Tibial artery (tissue), 4 donors: ENCODE results near the gene GAGE13.
A peak's percentile ranks its signal among the peaks of the same experiment; 100 is the strongest.
"Not testable (repeated sequence)": the region's sequence is repeated elsewhere in the genome, so short reads cannot be mapped to it uniquely, and the experiment has no call there.

Experiments
- DNase-seq, 2 donors: peaks; one replicate each; pipeline ENCODE4 v3.0.0-alpha.2; 2019
- H3K27ac ChIP-seq, 2 donors: fragments of 200-600 bp; sonication (generic) in 1 of 2; 1 replicate in 1 of 2; 2 replicates in 1 of 2; pipeline ENCODE4 v1.5.1; 2018 to 2019; ENCODE audit warnings: mild to moderate bottlenecking in 1 of 2
- H3K27me3 ChIP-seq, 2 donors: fragments of 200-600 bp; sonication (generic) in 1 of 2; one replicate each; pipeline versions ENCODE4 v1.5.1 to v1.6.0; 2016 to 2019
- H3K36me3 ChIP-seq, 3 donors: fragments of 200-600 bp; sonication (generic) in 2 of 3; one replicate each; pipeline ENCODE4 v1.5.1; 2016 to 2019; ENCODE audit warnings: mild to moderate bottlenecking in 2 of 3
- H3K4me1 ChIP-seq, 4 donors: fragments of 200-600 bp; sonication (generic) in 2 of 4; 1 replicate in 3 of 4; 2 replicates in 1 of 4; pipeline ENCODE4 v1.5.1; 2016 to 2019
- H3K4me3 ChIP-seq, 2 donors: fragments of 200-600 bp; sonication (generic) in 1 of 2; 1 replicate in 1 of 2; 2 replicates in 1 of 2; pipeline ENCODE4 v1.5.1; 2018 to 2019; ENCODE audit warnings: mild to moderate bottlenecking in 2 of 2
- H3K9me3 ChIP-seq, 3 donors: fragments of 200-600 bp; sonication (generic) in 1 of 3; one replicate each; pipeline ENCODE4 v1.5.1; 2016 to 2019
- intact Hi-C: fragments of 100-400 bp; cut with DNase I; formaldehyde crosslinking; loops from one replicate; pipeline ENCODE4 v1.15.0; 2023; ENCODE audit warnings: low total_unique reads

The GAGE13 gene

GRCh38 chrX:49331841-49332240 is 459 bp downstream of the GAGE13 start:
- H3K9me3 ChIP-seq, H3K27ac ChIP-seq, intact Hi-C loops, DNase-seq, H3K27me3 ChIP-seq, H3K4me3 ChIP-seq, H3K4me1 ChIP-seq, H3K36me3 ChIP-seq: not testable (repeated sequence)

GRCh38 chrX:49341449-49341848 is 10.1 kb downstream of the GAGE13 start:
- H3K27me3 ChIP-seq, H3K36me3 ChIP-seq, H3K9me3 ChIP-seq, intact Hi-C loops, H3K4me1 ChIP-seq, H3K4me3 ChIP-seq, H3K27ac ChIP-seq: not testable (repeated sequence)
- DNase-seq = peak in 1 of 2 donors; percentile 24

- H3K27ac ChIP-seq, H3K27me3 ChIP-seq, H3K4me3 ChIP-seq, intact Hi-C loops, H3K4me1 ChIP-seq, H3K9me3 ChIP-seq, DNase-seq, H3K36me3 ChIP-seq: not testable (repeated sequence)
Measured at GRCh38 chrX:49344496-49345175, 13.3 kb downstream of the GAGE13 start.

GRCh38 chrX:49345402-49345801 is 14.0 kb downstream of the GAGE13 start:
- H3K4me3 ChIP-seq, H3K4me1 ChIP-seq, H3K27me3 ChIP-seq, H3K27ac ChIP-seq, H3K36me3 ChIP-seq, H3K9me3 ChIP-seq, DNase-seq, intact Hi-C loops: not testable (repeated sequence)

GRCh38 chrX:49346150-49346549 is 14.8 kb downstream of the GAGE13 start:
- H3K27ac ChIP-seq, intact Hi-C loops, H3K27me3 ChIP-seq, H3K36me3 ChIP-seq, H3K4me3 ChIP-seq, H3K4me1 ChIP-seq, H3K9me3 ChIP-seq: not testable (repeated sequence)
- DNase-seq = peak in 1 of 2 donors; percentile 26
